ENCODE measurements around the gene NR1I3. TPM values are rescaled to one million over a fixed set of nuclear protein-coding genes. Genes with fewer than 3 reads are reported as not detected.

The NR1I3 gene
- total and polyA plus RNA-seq, 2 of the 13 experiments (the other 11 are each of a cell fraction or from before 2014, with no cell fraction given) = 0.62 to 0.95 TPM

DNA sequence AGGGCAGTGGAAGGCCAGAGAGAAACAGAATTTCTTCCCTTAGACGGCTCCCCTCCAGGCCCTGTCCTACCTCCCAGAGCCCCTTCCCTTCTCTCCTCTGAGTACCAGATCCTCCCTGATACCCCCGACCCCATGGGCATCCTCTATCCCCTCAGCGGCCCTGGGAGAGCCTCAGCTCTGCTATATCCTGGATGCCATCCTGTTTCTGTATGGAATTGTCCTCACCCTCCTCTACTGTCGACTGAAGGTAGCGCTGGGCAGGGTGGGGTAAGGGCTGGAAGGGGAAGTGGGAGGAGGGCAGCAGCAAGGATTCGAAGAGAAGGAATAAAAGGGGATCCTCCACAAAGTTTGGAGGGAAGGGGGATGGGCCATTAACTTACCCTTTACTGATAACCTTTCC is 20.2 kb downstream of the NR1I3 start:
- WGBS (ENCODE audit: low lambda C conversion rate) = 15% methylated on average over 6 of the region's 6 CpGs
- FAIRE-seq = no peak
- CTCF ChIA-PET (ENCODE audit: low intra/inter-chr PET ratio, low total read pairs) = no interaction called here
- Histone ChIP-seq H3K27ac (ENCODE audit: extremely low read length, insufficient read depth, low read length) (peak overlapping the region; percentile 99), H3K4me3 (replicated peaks in 1 of 3; ENCODE audit: insufficient read depth in 1 of 3, low read depth in 2 of 3, low read length in 3 of 3) (peak overlapping the region; percentile 26 to 63 (median 29); a peak in 4 of 6 replicates), H3K4me1 (ENCODE audit: insufficient read depth, low read length) (peaks cover 65% of the 10 kb centered on the region), H2AFZ (ENCODE audit: low read length) (no peak overlapping the region), H3K4me2 (ENCODE audit: low read depth, low read length) (peak overlapping the region; percentile 87), H3K9ac (ENCODE audit: insufficient read depth, low read depth, low read length) (peak overlapping the region; percentile 67), H4K20me1 (ENCODE audit: insufficient read depth, low read length) (peaks cover 10% of the 10 kb centered on the region), H3K79me2 (ENCODE audit: insufficient read depth, low read length) (peaks cover 13% of the 10 kb centered on the region), H3K27me3 (ENCODE audit: control insufficient read depth in 1 of 2, insufficient read depth in 2 of 2, low read length in 2 of 2) (no peaks in the 10 kb centered on the region; a peak in 1 of 5 replicates), H3K36me3 (replicated peaks in 1 of 2; ENCODE audit: control insufficient read depth in 1 of 2, insufficient read depth in 2 of 2, low read length in 2 of 2) (peaks cover 1 to 31% of the 10 kb centered on the region in 2 experiments; a peak in 3 of 5 replicates), H3K9me3 (ENCODE audit: low read length) (no peaks in the 10 kb centered on the region)
- POLR2A ChIA-PET = interaction anchor here (0.9 to 12.5 kb wide), 11 partner anchors 8 to 172 kb away, joined by 3 to 357 read pairs (median 11); partner anchors contain the start of genes ADAMTS4, NDUFS2, SDHC and TOMM40L
- in situ Hi-C loops (cut with HindIII; ENCODE audit: extremely low pct_ligation_motif_present, low pct_unique_long_range_greater_than_20kb) = no loop called here
- ATAC-seq = peak; percentile 46
- no peak for DNase-seq (ENCODE audit: low spot score)
- intact Hi-C loops (cut with micrococcal nuclease; ENCODE audit: unreplicated experiment) = no loop called here
- no TSS peak for BruUV-seq (replicated peaks)
- TF ChIP-seq MAF1 (CRISPR knock-in tag; IDR thresholded peaks at IDR 0.05; ENCODE audit: borderline replicate concordance) (no peak), ZNF274 (CRISPR knock-in tag; IDR thresholded peaks at IDR 0.05) (0 out of 2 replicates have a peak, but pooled peaks have one; percentile 8), ZNF441 (CRISPR knock-in tag; IDR thresholded peaks at IDR 0.05; ENCODE audit: borderline replicate concordance) (no peak), ZSCAN31 (CRISPR knock-in tag; IDR thresholded peaks at IDR 0.05; ENCODE audit: low read depth) (0 out of 2 replicates have a peak, but pooled peaks have one; percentile 7), ZNF510 (CRISPR knock-in tag; IDR thresholded peaks at IDR 0.05; ENCODE audit: low read depth) (no peak), GATAD2A (CRISPR knock-in tag; IDR thresholded peaks at IDR 0.05) (no peak), POLR2G (IDR thresholded peaks at IDR 0.05; ENCODE audit: low read depth, low read length) (peak; percentile 4), ZNF644 (CRISPR knock-in tag; IDR thresholded peaks at IDR 0.05; ENCODE audit: low read depth) (no peak), ZNF24 (IDR thresholded peaks at IDR 0.05) (no peak)
- TF ChIP-seq, protein P1, sequence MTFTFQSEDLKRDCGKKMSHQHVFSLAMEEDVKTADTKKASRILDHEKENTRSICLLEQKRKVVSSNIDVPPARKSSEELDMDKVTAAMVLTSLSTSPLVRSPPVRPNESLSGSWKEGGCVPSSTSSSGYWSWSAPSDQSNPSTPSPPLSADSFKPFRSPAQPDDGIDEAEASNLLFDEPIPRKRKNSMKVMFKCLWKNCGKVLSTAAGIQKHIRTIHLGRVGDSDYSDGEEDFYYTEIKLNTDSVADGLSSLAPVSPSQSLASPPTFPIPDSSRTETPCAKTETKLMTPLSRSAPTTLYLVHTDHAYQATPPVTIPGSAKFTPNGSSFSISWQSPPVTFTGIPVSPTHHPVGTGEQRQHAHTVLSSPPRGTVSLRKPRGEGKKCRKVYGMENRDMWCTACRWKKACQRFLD (CRISPR knock-in tag; IDR thresholded peaks at IDR 0.05; ENCODE audit: borderline replicate concordance) = no peak
- TF ChIP-seq, protein P2, sequence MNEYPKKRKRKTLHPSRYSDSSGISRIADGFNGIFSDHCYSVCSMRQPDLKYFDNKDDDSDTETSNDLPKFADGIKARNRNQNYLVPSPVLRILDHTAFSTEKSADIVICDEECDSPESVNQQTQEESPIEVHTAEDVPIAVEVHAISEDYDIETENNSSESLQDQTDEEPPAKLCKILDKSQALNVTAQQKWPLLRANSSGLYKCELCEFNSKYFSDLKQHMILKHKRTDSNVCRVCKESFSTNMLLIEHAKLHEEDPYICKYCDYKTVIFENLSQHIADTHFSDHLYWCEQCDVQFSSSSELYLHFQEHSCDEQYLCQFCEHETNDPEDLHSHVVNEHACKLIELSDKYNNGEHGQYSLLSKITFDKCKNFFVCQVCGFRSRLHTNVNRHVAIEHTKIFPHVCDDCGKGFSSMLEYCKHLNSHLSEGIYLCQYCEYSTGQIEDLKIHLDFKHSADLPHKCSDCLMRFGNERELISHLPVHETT (CRISPR knock-in tag; conservative IDR thresholded peaks at IDR 0.05) = no peak
- TF ChIP-seq, protein P3, sequence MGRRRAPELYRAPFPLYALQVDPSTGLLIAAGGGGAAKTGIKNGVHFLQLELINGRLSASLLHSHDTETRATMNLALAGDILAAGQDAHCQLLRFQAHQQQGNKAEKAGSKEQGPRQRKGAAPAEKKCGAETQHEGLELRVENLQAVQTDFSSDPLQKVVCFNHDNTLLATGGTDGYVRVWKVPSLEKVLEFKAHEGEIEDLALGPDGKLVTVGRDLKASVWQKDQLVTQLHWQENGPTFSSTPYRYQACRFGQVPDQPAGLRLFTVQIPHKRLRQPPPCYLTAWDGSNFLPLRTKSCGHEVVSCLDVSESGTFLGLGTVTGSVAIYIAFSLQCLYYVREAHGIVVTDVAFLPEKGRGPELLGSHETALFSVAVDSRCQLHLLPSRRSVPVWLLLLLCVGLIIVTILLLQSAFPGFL (CRISPR knock-in tag; IDR thresholded peaks at IDR 0.05) = no peak
- TF ChIP-seq, protein P4, sequence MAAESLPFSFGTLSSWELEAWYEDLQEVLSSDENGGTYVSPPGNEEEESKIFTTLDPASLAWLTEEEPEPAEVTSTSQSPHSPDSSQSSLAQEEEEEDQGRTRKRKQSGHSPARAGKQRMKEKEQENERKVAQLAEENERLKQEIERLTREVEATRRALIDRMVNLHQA (CRISPR knock-in tag; IDR thresholded peaks at IDR 0.05) = no peak
- TF ChIP-seq, protein P5, sequence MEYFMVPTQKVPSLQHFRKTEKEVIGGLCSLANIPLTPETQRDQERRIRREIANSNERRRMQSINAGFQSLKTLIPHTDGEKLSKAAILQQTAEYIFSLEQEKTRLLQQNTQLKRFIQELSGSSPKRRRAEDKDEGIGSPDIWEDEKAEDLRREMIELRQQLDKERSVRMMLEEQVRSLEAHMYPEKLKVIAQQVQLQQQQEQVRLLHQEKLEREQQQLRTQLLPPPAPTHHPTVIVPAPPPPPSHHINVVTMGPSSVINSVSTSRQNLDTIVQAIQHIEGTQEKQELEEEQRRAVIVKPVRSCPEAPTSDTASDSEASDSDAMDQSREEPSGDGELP (IDR thresholded peaks at IDR 0.05; ENCODE audit: borderline replicate concordance, low read depth) = no peak
- TF ChIP-seq, protein P6, sequence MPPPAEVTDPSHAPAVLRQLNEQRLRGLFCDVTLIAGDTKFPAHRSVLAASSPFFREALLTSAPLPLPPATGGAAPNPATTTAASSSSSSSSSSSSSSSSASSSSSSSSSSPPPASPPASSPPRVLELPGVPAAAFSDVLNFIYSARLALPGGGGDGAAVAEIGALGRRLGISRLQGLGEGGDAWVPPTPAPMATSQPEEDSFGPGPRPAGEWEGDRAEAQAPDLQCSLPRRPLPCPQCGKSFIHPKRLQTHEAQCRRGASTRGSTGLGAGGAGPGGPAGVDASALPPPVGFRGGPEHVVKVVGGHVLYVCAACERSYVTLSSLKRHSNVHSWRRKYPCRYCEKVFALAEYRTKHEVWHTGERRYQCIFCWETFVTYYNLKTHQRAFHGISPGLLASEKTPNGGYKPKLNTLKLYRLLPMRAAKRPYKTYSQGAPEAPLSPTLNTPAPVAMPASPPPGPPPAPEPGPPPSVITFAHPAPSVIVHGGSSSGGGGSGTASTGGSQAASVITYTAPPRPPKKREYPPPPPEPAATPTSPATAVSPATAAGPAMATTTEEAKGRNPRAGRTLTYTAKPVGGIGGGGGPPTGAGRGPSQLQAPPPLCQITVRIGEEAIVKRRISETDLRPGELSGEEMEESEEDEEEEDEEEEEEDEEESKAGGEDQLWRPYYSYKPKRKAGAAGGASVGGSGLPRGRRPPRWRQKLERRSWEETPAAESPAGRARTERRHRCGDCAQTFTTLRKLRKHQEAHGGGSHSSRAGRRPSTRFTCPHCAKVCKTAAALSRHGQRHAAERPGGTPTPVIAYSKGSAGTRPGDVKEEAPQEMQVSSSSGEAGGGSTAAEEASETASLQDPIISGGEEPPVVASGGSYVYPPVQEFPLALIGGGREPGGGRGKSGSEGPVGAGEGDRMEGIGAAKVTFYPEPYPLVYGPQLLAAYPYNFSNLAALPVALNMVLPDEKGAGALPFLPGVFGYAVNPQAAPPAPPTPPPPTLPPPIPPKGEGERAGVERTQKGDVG (CRISPR knock-in tag; IDR thresholded peaks at IDR 0.05; ENCODE audit: borderline replicate concordance) = no peak
